ENCODE measurements around the gene ATF7. TPM values are rescaled to one million over a fixed set of nuclear protein-coding genes. Genes with fewer than 3 reads are reported as not detected.
A peak's percentile ranks its signal among the peaks of the same experiment; 100 is the strongest.

The ATF7 gene
- total and polyA plus RNA-seq, 8 donors = 11.6 to 31.5 (median 17.7) TPM

DNA sequence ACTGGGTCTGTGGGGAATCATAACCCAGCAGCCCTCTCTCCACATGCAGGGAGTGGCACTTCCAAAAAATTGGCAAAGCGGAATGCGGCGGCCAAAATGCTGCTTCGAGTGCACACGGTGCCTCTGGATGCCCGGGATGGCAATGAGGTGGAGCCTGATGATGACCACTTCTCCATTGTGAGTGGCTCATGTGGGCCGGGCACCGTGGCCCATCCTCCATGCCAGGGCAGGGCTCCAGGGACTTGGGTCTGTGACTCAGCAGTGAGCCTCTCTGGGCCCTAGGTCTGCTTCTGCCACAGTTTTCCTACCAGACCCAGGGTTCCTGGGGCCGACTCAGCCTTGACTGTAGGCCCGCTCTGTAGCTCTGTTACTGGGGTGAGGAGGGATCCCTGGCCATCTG, 121.1 kb downstream of the ATF7 start:
- no peak overlapping the region for H3K27ac ChIP-seq
- FAIRE-seq = no peak
- TF ChIP-seq, protein P1, sequence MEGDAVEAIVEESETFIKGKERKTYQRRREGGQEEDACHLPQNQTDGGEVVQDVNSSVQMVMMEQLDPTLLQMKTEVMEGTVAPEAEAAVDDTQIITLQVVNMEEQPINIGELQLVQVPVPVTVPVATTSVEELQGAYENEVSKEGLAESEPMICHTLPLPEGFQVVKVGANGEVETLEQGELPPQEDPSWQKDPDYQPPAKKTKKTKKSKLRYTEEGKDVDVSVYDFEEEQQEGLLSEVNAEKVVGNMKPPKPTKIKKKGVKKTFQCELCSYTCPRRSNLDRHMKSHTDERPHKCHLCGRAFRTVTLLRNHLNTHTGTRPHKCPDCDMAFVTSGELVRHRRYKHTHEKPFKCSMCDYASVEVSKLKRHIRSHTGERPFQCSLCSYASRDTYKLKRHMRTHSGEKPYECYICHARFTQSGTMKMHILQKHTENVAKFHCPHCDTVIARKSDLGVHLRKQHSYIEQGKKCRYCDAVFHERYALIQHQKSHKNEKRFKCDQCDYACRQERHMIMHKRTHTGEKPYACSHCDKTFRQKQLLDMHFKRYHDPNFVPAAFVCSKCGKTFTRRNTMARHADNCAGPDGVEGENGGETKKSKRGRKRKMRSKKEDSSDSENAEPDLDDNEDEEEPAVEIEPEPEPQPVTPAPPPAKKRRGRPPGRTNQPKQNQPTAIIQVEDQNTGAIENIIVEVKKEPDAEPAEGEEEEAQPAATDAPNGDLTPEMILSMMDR (IDR thresholded peaks at IDR 0.05) = no peak
- H3K4me3 ChIP-seq = no peak overlapping the region
- peaks cover 0 to 13% (median 2%) of the 10 kb centered on the region in 3 donors for H3K4me1 ChIP-seq
- peak in 1 of 6 donors; percentile 14 for DNase-seq
- intact Hi-C loops (cut with DNase I) = loop anchor here in 1 of 3 donors (5.0 kb wide), 1 partner anchor 158 kb away; no protein-coding TSS in a partner anchor
- no peak for ATAC-seq
- peaks cover 0 to 12% (median 0%) of the 10 kb centered on the region in 3 donors for H3K36me3 ChIP-seq
- 83 to 90% methylated on average over 10 of the region's 10 CpGs for WGBS, 2 donors
- H3K27me3 ChIP-seq = no peaks in the 10 kb centered on the region
- no peaks in the 10 kb centered on the region for H3K9me3 ChIP-seq

DNA sequence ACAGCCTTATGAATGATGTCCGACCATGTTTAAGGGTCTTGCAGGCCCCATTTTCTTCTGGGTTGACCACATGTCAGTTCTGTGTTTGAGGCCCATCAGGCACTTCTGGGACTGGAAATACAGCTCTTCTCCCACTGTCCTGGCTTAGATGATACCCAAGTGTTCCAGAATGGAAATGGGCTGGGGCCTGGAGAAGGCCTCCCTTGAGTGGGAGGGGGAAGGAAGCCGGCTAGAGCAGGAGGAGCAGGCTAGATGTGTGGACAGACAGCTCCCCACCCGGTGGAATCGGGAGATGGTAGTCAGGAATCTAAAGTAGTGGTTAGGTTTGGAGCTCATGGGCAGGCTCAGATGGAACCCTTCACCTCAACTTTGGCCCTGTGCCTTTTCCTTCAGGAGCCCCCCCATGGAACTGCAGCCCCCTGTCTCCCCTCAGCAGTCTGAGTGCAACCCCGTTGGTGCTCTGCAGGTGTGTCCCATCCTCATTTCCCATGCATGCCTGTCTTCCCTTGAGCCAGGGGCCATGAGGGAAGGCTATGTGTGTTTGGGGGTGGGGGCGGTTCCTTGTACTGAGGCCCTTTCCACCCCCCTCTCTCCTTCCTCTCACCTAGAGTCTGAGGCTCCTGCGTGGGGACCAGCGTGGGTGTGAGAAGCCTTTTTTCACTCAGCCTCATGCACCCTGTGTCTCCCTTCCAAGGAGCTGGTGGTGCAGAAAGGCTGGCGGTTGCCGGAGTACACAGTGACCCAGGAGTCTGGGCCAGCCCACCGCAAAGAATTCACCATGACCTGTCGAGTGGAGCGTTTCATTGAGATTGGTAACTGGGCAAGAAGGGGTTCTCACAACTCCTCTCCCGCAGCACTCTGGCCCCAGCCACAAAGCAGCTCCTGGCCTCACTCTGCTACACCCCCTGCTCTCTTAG, 121.9 kb downstream of the ATF7 start:
- no peak for FAIRE-seq
- Histone ChIP-seq H3K27me3 (no peaks in the 10 kb centered on the region), H3K4me1 (peaks cover 0 to 17% (median 7%) of the 10 kb centered on the region in 3 donors), H3K36me3 (peaks cover 0 to 12% (median 0%) of the 10 kb centered on the region in 3 donors), H3K9me3 (no peaks in the 10 kb centered on the region), H3K4me3 (no peak overlapping the region), H3K27ac (no peak overlapping the region)
- TF ChIP-seq, protein P1 (IDR thresholded peaks at IDR 0.05) = no peak
- 75 to 78% methylated on average over 14 of the region's 14 CpGs for WGBS, 2 donors
- DNase-seq = no peak
- no peak for ATAC-seq
- intact Hi-C loops (cut with DNase I) = no loop called here

DNA sequence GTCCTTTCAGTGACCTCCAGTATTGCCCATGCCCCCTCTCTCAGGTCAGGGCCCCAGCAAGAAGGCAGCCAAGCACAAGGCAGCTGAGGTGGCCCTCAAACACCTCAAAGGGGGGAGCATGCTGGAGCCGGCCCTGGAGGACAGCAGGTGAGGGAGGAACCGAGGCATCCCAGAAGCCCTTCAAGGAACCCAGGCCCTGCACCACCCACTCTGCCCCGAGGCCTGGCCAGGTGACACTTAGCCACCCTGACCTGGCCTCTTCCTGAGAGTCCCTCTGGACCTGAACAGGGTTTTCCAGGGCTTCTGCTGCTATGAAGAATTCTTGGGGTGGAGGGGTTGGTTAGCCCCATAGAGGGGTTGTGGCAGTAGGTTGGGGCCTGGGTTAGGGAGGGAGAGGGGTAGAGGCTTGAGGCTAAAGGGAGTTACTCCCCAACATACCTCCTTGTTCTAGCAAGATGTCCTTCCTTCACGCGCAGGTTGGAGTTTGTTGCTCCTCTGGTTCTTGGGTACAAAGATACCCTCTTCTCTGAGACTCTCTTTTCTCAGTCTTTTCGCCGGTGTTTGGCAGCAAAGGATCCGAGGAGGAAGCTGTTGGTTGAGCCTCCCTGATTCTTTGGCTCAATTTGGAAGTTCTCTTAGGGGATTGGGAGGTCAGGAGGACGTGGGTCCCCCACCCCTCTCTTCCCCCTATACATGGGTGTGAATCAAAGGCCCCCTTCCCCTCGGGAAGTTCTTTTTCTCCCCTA, 123.0 kb downstream of the ATF7 start:
- FAIRE-seq = no peak
- Histone ChIP-seq H3K36me3 (peaks cover 0 to 12% (median 0%) of the 10 kb centered on the region in 3 donors), H3K27ac (peak overlapping the region in 2 of 4 donors; percentile 50 to 51)

DNA sequence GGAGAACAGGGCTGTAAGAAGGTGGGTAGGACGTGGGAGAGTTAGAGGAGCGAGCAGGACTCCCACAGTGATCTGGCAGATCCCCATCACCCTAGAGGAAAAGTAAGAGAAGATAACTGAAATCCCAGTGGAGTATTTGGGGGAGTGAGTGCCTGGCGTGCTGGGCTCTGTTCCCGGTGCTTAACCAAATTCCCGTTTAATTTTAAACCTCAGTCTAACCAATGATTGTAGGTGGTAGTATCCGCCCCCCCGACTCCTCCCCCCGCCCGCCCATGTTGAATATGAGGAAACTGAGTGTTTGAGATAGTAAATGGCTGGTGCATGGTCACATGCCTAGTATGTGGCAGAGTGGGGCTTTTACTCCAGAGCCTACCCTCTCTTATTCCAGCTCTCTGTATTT, 123.9 kb downstream of the ATF7 start:
- Histone ChIP-seq H3K4me1 (peaks cover 0 to 17% (median 7%) of the 10 kb centered on the region in 3 donors), H3K4me3 (peak overlapping the region in 1 of 4 donors; percentile 80), H3K27me3 (no peaks in the 10 kb centered on the region), H3K9me3 (no peaks in the 10 kb centered on the region), H3K27ac (peak overlapping the region in 3 of 4 donors; percentile 50 to 99 (median 98)), H3K36me3 (peaks cover 0 to 12% (median 0%) of the 10 kb centered on the region in 3 donors)
- FAIRE-seq = no peak
- intact Hi-C loops (cut with DNase I) = no loop called here
- ATAC-seq = no peak
- TF ChIP-seq, protein P1 (IDR thresholded peaks at IDR 0.05) = no peak
- DNase-seq = peak in 1 of 6 donors; percentile 26
- WGBS, 2 donors = 43 to 55% methylated on average over 9 of the region's 9 CpGs

More for the DNA sequence above, 123.0 kb downstream of the ATF7 start:
- TF ChIP-seq, protein P1 (IDR thresholded peaks at IDR 0.05) = no peak
- no peak for ATAC-seq
- WGBS, 2 donors = 69 to 75% methylated on average over 10 of the region's 10 CpGs
- Histone ChIP-seq H3K27me3 (no peaks in the 10 kb centered on the region), H3K4me1 (peaks cover 0 to 17% (median 7%) of the 10 kb centered on the region in 3 donors), H3K4me3 (no peak overlapping the region), H3K9me3 (no peaks in the 10 kb centered on the region)
- intact Hi-C loops (cut with DNase I) = no loop called here
- peak in 1 of 6 donors; percentile 14 for DNase-seq

Measured in pancreas (tissue), 10 donors.